ENCODE results near the gene WWP2.

Gene WWP2

GRCh38 chr16:69909043-69909442 is 146.9 kb downstream of the WWP2 start:
- H2BK5ac ChIP-seq (ENCODE audit: low read length), result no peak overlapping the region
- H3K4me2 ChIP-seq (ENCODE audit: low read length), result no peak overlapping the region
- no peak overlapping the region for H2AK5ac ChIP-seq (ENCODE audit: low read length)
- WGBS (ENCODE audit: extremely low coverage, insufficient coverage, low lambda C conversion rate), result no CpG with 5 or more reads among the region's 8 CpGs
- H2BK120ac ChIP-seq (ENCODE audit: low read depth, low read length), result no peak overlapping the region
- no peak overlapping the region for H3K9ac ChIP-seq (ENCODE audit: low read length)
- no peak overlapping the region for H3K56ac ChIP-seq (ENCODE audit: low read length)
- H3K4me3 ChIP-seq (ENCODE audit: low read length), result no peak overlapping the region
- no peaks in the 10 kb centered on the region for H3K4me1 ChIP-seq (ENCODE audit: control insufficient read depth, low read depth, low read length)
- H3K18ac ChIP-seq (ENCODE audit: low read length), result no peak overlapping the region
- H2BK15ac ChIP-seq (replicated peaks; ENCODE audit: low read depth), result no peak overlapping the region
- DNase-seq, result no peak
- H3K79me2 ChIP-seq (ENCODE audit: control insufficient read depth, insufficient read depth, low read length), result no peaks in the 10 kb centered on the region
- no peaks in the 10 kb centered on the region for H3K36me3 ChIP-seq (ENCODE audit: control insufficient read depth, insufficient read depth, low read length)
- no peaks in the 10 kb centered on the region for H3K79me1 ChIP-seq (ENCODE audit: low read length)
- H3K27me3 ChIP-seq (ENCODE audit: insufficient read depth, low read length, poor library complexity), result no peaks in the 10 kb centered on the region
- no peak overlapping the region for H4K8ac ChIP-seq (ENCODE audit: low read depth, low read length)
- H3K27ac ChIP-seq (ENCODE audit: low read depth, low read length), result no peak overlapping the region
- no peak overlapping the region for H3K4ac ChIP-seq (ENCODE audit: low read depth, low read length)
- H3K23ac ChIP-seq (ENCODE audit: low read length), result no peak overlapping the region
- no peak overlapping the region for H4K5ac ChIP-seq (ENCODE audit: low read length)

DNA sequence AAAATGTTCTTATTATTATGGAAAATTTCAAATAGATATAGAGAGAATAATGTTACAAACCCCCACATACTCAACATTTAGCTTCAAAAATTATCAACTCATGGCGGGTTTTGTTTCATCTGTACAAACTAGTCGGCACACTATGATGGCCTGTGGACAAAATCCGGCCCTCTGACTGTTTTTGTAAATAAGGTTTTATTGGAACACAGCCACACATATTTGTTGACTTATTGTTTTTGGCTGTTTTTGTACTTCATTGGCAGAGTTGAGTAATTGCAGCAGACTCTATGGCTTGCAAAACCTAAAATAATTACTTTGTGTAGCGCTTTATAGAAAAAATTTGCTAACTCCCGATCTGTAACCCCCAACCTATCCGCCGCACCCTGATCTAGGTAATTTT is 147.6 kb downstream of the WWP2 start:
- no peak overlapping the region for H2AK5ac ChIP-seq (ENCODE audit: low read length)
- WGBS (ENCODE audit: extremely low coverage, insufficient coverage, low lambda C conversion rate), result no CpG with 5 or more reads among the region's 7 CpGs

GRCh38 chr16:69910964-69911363 is 148.8 kb downstream of the WWP2 start:
- H3K4me3 ChIP-seq (ENCODE audit: low read length), result no peak overlapping the region
- no peaks in the 10 kb centered on the region for H3K4me1 ChIP-seq (ENCODE audit: control insufficient read depth, low read depth, low read length)
- DNase-seq, result no peak
- H3K27me3 ChIP-seq (ENCODE audit: insufficient read depth, low read length, poor library complexity), result no peaks in the 10 kb centered on the region
- no peak overlapping the region for H2AK5ac ChIP-seq (ENCODE audit: low read length)
- H3K27ac ChIP-seq (ENCODE audit: low read depth, low read length), result no peak overlapping the region
- H3K4ac ChIP-seq (ENCODE audit: low read depth, low read length), result no peak overlapping the region
- H4K8ac ChIP-seq (ENCODE audit: low read depth, low read length), result no peak overlapping the region
- WGBS (ENCODE audit: extremely low coverage, insufficient coverage, low lambda C conversion rate), result no CpG with 5 or more reads among the region's 3 CpGs
- H3K79me2 ChIP-seq (ENCODE audit: control insufficient read depth, insufficient read depth, low read length), result no peaks in the 10 kb centered on the region
- no peak overlapping the region for H3K56ac ChIP-seq (ENCODE audit: low read length)
- H4K5ac ChIP-seq (ENCODE audit: low read length), result no peak overlapping the region
- H3K23ac ChIP-seq (ENCODE audit: low read length), result no peak overlapping the region
- no peaks in the 10 kb centered on the region for H3K36me3 ChIP-seq (ENCODE audit: control insufficient read depth, insufficient read depth, low read length)
- no peak overlapping the region for H2BK5ac ChIP-seq (ENCODE audit: low read length)
- H3K79me1 ChIP-seq (ENCODE audit: low read length), result no peaks in the 10 kb centered on the region
- no peak overlapping the region for H2BK120ac ChIP-seq (ENCODE audit: low read depth, low read length)
- H3K9ac ChIP-seq (ENCODE audit: low read length), result no peak overlapping the region
- H2BK15ac ChIP-seq (replicated peaks; ENCODE audit: low read depth), result no peak overlapping the region
- H3K4me2 ChIP-seq (ENCODE audit: low read length), result no peak overlapping the region
- H3K18ac ChIP-seq (ENCODE audit: low read length), result no peak overlapping the region

More for the DNA sequence above, 147.6 kb downstream of the WWP2 start:
- no peak overlapping the region for H3K27ac ChIP-seq (ENCODE audit: low read depth, low read length)
- no peak overlapping the region for H3K56ac ChIP-seq (ENCODE audit: low read length)
- H3K4ac ChIP-seq (ENCODE audit: low read depth, low read length), result no peak overlapping the region
- H2BK5ac ChIP-seq (ENCODE audit: low read length), result no peak overlapping the region
- no peak overlapping the region for H4K8ac ChIP-seq (ENCODE audit: low read depth, low read length)
- H2BK120ac ChIP-seq (ENCODE audit: low read depth, low read length), result no peak overlapping the region
- no peaks in the 10 kb centered on the region for H3K79me2 ChIP-seq (ENCODE audit: control insufficient read depth, insufficient read depth, low read length)
- no peak overlapping the region for H3K23ac ChIP-seq (ENCODE audit: low read length)
- no peaks in the 10 kb centered on the region for H3K27me3 ChIP-seq (ENCODE audit: insufficient read depth, low read length, poor library complexity)
- no peak overlapping the region for H3K4me3 ChIP-seq (ENCODE audit: low read length)
- H3K79me1 ChIP-seq (ENCODE audit: low read length), result no peaks in the 10 kb centered on the region
- no peak overlapping the region for H2BK15ac ChIP-seq (replicated peaks; ENCODE audit: low read depth)
- DNase-seq, result no peak
- no peaks in the 10 kb centered on the region for H3K4me1 ChIP-seq (ENCODE audit: control insufficient read depth, low read depth, low read length)
- H3K9ac ChIP-seq (ENCODE audit: low read length), result no peak overlapping the region
- H4K5ac ChIP-seq (ENCODE audit: low read length), result no peak overlapping the region
- no peak overlapping the region for H3K18ac ChIP-seq (ENCODE audit: low read length)
- H3K4me2 ChIP-seq (ENCODE audit: low read length), result no peak overlapping the region
- H3K36me3 ChIP-seq (ENCODE audit: control insufficient read depth, insufficient read depth, low read length), result no peaks in the 10 kb centered on the region

DNA sequence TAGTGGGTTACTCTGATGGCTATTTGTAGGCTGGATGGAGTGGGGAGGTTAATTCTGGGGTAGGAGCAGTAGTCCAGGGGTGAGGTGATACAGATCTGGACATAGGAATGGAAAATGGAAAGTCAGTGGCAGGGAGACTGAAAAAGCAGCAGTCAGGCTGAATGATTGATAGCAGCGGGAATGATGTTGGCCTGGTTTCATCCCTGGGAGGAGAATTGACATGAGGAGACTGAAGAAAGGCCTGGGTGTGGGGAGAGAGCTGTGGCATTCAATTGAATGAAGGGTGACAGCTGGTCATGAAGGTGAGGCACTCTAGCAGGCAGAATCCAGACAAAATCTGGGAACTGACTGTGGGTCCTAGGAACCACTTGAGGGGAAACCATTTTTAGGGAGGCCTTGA is 154.3 kb downstream of the WWP2 start:
- Histone ChIP-seq H3K27ac (ENCODE audit: low read depth, low read length) (no peak overlapping the region), H2BK15ac (replicated peaks; ENCODE audit: low read depth) (no peak overlapping the region), H3K79me2 (ENCODE audit: control insufficient read depth, insufficient read depth, low read length) (no peaks in the 10 kb centered on the region), H2BK5ac (ENCODE audit: low read length) (no peak overlapping the region), H3K18ac (ENCODE audit: low read length) (no peak overlapping the region), H3K36me3 (ENCODE audit: control insufficient read depth, insufficient read depth, low read length) (no peaks in the 10 kb centered on the region), H2AK5ac (ENCODE audit: low read length) (no peak overlapping the region), H3K4me2 (ENCODE audit: low read length) (no peak overlapping the region), H4K8ac (ENCODE audit: low read depth, low read length) (no peak overlapping the region), H3K79me1 (ENCODE audit: low read length) (no peaks in the 10 kb centered on the region), H3K4me3 (ENCODE audit: low read length) (no peak overlapping the region), H3K27me3 (ENCODE audit: insufficient read depth, low read length, poor library complexity) (no peaks in the 10 kb centered on the region), H3K56ac (ENCODE audit: low read length) (no peak overlapping the region), H3K9ac (ENCODE audit: low read length) (no peak overlapping the region), H4K5ac (ENCODE audit: low read length) (no peak overlapping the region), H2BK120ac (ENCODE audit: low read depth, low read length) (no peak overlapping the region), H3K4me1 (ENCODE audit: control insufficient read depth, low read depth, low read length) (peaks cover 5% of the 10 kb centered on the region), H3K4ac (ENCODE audit: low read depth, low read length) (no peak overlapping the region), H3K23ac (ENCODE audit: low read length) (no peak overlapping the region)
- no peak for DNase-seq
- WGBS (ENCODE audit: extremely low coverage, insufficient coverage, low lambda C conversion rate), result no CpG with 5 or more reads among the region's 1 CpG

GRCh38 chr16:69917311-69917710 is 155.2 kb downstream of the WWP2 start:
- Histone ChIP-seq H3K4me3 (ENCODE audit: low read length) (no peak overlapping the region), H3K18ac (ENCODE audit: low read length) (no peak overlapping the region), H3K4ac (ENCODE audit: low read depth, low read length) (no peak overlapping the region), H3K56ac (ENCODE audit: low read length) (no peak overlapping the region), H3K79me2 (ENCODE audit: control insufficient read depth, insufficient read depth, low read length) (no peaks in the 10 kb centered on the region), H2AK5ac (ENCODE audit: low read length) (no peak overlapping the region), H3K9ac (ENCODE audit: low read length) (no peak overlapping the region), H4K5ac (ENCODE audit: low read length) (no peak overlapping the region), H3K27me3 (ENCODE audit: insufficient read depth, low read length, poor library complexity) (no peaks in the 10 kb centered on the region), H3K36me3 (ENCODE audit: control insufficient read depth, insufficient read depth, low read length) (no peaks in the 10 kb centered on the region), H3K4me1 (ENCODE audit: control insufficient read depth, low read depth, low read length) (peaks cover 5% of the 10 kb centered on the region), H2BK5ac (ENCODE audit: low read length) (no peak overlapping the region), H2BK120ac (ENCODE audit: low read depth, low read length) (no peak overlapping the region), H4K8ac (ENCODE audit: low read depth, low read length) (no peak overlapping the region), H3K23ac (ENCODE audit: low read length) (no peak overlapping the region), H3K4me2 (ENCODE audit: low read length) (no peak overlapping the region), H3K79me1 (ENCODE audit: low read length) (no peaks in the 10 kb centered on the region), H2BK15ac (replicated peaks; ENCODE audit: low read depth) (no peak overlapping the region), H3K27ac (ENCODE audit: low read depth, low read length) (no peak overlapping the region)
- DNase-seq, result no peak
- WGBS (ENCODE audit: extremely low coverage, insufficient coverage, low lambda C conversion rate), result no CpG with 5 or more reads among the region's 1 CpG

GRCh38 chr16:69917739-69918138 is 155.6 kb downstream of the WWP2 start:
- Histone ChIP-seq H2BK120ac (ENCODE audit: low read depth, low read length) (no peak overlapping the region), H3K4me1 (ENCODE audit: control insufficient read depth, low read depth, low read length) (peaks cover 5% of the 10 kb centered on the region), H3K4ac (ENCODE audit: low read depth, low read length) (no peak overlapping the region), H3K27ac (ENCODE audit: low read depth, low read length) (no peak overlapping the region), H3K56ac (ENCODE audit: low read length) (peak overlapping the region; percentile 46), H3K79me1 (ENCODE audit: low read length) (no peaks in the 10 kb centered on the region), H4K8ac (ENCODE audit: low read depth, low read length) (no peak overlapping the region), H3K9ac (ENCODE audit: low read length) (peak overlapping the region; percentile 19), H3K79me2 (ENCODE audit: control insufficient read depth, insufficient read depth, low read length) (no peaks in the 10 kb centered on the region), H4K5ac (ENCODE audit: low read length) (no peak overlapping the region), H3K27me3 (ENCODE audit: insufficient read depth, low read length, poor library complexity) (no peaks in the 10 kb centered on the region), H2BK15ac (replicated peaks; ENCODE audit: low read depth) (no peak overlapping the region), H2AK5ac (ENCODE audit: low read length) (no peak overlapping the region), H3K4me3 (ENCODE audit: low read length) (no peak overlapping the region), H3K4me2 (ENCODE audit: low read length) (no peak overlapping the region), H2BK5ac (ENCODE audit: low read length) (no peak overlapping the region), H3K18ac (ENCODE audit: low read length) (no peak overlapping the region), H3K36me3 (ENCODE audit: control insufficient read depth, insufficient read depth, low read length) (no peaks in the 10 kb centered on the region), H3K23ac (ENCODE audit: low read length) (no peak overlapping the region)
- peak; percentile 97 for DNase-seq
- WGBS (ENCODE audit: extremely low coverage, insufficient coverage, low lambda C conversion rate), result no CpG with 5 or more reads among the region's 20 CpGs
